Heart right ventricle (tissue), 16 donors: Measurements from ENCODE around the gene PPL. TPM values are rescaled to one million over a fixed set of nuclear protein-coding genes. Genes with fewer than 3 reads are reported as not detected.
A peak's percentile ranks its signal among the peaks of the same experiment; 100 is the strongest.

Source experiments
- ATAC-seq, 8 donors: fragments of 200-7000 bp; cut with Tn5 transposase; one replicate each; pipeline ENCODE4 v1.9.1; 2020; ENCODE audit warnings: mild to moderate bottlenecking in 8 of 8, moderate library complexity in 8 of 8, moderate number of reproducible peaks in 1 of 8
- DNase-seq, 2 donors: peaks; one replicate each; pipeline ENCODE4 v3.0.0-alpha.2; 2020
- H3K27ac ChIP-seq, 10 donors: fragments of 200-600 bp; sonication (generic) in 2 of 10; one replicate each; pipeline versions ENCODE4 v1.5.0 to v1.8.0; 2020 to 2022; ENCODE audit warnings: mild to moderate bottlenecking in 3 of 10
- H3K27me3 ChIP-seq, 7 donors: fragments of 200-600 bp; one replicate each; pipeline ENCODE4 v1.8.0; 2021 to 2022; ENCODE audit warnings: mild to moderate bottlenecking in 2 of 7
- H3K36me3 ChIP-seq, 9 donors: fragments of 200-600 bp; sonication (generic) in 1 of 9; one replicate each; pipeline versions ENCODE4 v1.5.0 to v1.8.0; 2020 to 2022; ENCODE audit warnings: mild to moderate bottlenecking in 2 of 9
- H3K4me1 ChIP-seq, 9 donors: fragments of 200-600 bp; sonication (generic) in 1 of 9; one replicate each; pipeline versions ENCODE4 v1.5.0 to v1.8.0; 2020 to 2022; ENCODE audit warnings: mild to moderate bottlenecking in 4 of 9
- H3K4me3 ChIP-seq, 10 donors: fragments of 200-600 bp; sonication (generic) in 2 of 10; one replicate each; pipeline versions ENCODE4 v1.5.0 to v1.8.0; 2020 to 2022; ENCODE audit warnings: mild to moderate bottlenecking in 7 of 10, moderate library complexity in 2 of 10
- H3K9me3 ChIP-seq, 11 donors: fragments of 200-600 bp in 10 of 11; sonication (generic) in 2 of 11; one replicate each; pipeline versions ENCODE4 v1.5.0 to v1.8.0; 2013 to 2022; ENCODE audit warnings: mild to moderate bottlenecking in 2 of 11, control low read depth in 1 of 11, moderate library complexity in 1 of 11
- CTCF ChIP-seq, 9 donors: fragments of 200-600 bp; sonication (generic) in 2 of 9; IDR thresholded peaks; one replicate each; pipeline versions ENCODE4 v1.5.0 to v1.8.0; 2021 to 2022; ENCODE audit warnings: antibody characterized with exemption in 9 of 9, mild to moderate bottlenecking in 5 of 9, moderate library complexity in 1 of 9
- whole genome bisulfite sequencing, 2 donors: extraction: QIAGEN DNeasy Blood & Tissue Kit; methylation state at CpG; one replicate each; pipeline ENCODE4 v1.1.7; 2013; ENCODE audit warnings: inconsistent platforms in 1 of 2; 5-methylcytosine and 5-hydroxymethylcytosine counted together
- intact Hi-C, 10 donors: fragments of 100-400 bp; cut with DNase I; formaldehyde crosslinking; loops; one replicate each; pipeline versions ENCODE4 v1.11.1 to v1.14.2; 2022
- polyA plus RNA-seq, 2 donors: library from polyadenylated mRNA; stranded (reverse); fragments of 200-250 nt; gene quantifications; one replicate each; pipeline ENCODE4 v1.2.3, GENCODE V29; 2013
- total RNA-seq, 10 donors: library from RNA; stranded (reverse); fragmentation: NEBNext Ultra II Directional in 3 of 10; extraction: Animal tissue kit (Norgen Biotek cat#: 25700) in 3 of 10; gene quantifications; one replicate each; pipeline versions ENCODE4 v1.2.1 to v1.2.4, GENCODE V29; 2021 to 2023
- donor health status: Arrhythmogenic right ventricular cardiomyopathy.
- donor health status: ischemic (EF 13 %, LVEDD 7.1; RV severe dilation, severe dysfunction).
- donor health status: healthy with polysubstance abuse.
- donor health status: DM: no; HTN: yes; CAD: no.
- donor health status: DM: no; HTN: no; CAD: no.
- donor health status: ischemic (EF 25% LVEDD 6.9; RV normal size, moderate dysfunction).
- donor health status: ischemic (EF 25% LVEDD 5.7; RV mildly dilated, moderate dysfunction).
- donor health status: healthy.
- donor health status: DM: yes; HTN: yes; CAD: no.
- donor health status: Ischemic cardiomyopathy.
- donor health status: ischemic (EF 35%, LVEDD 5.7; RV mildly dilated, moderate dysfunction).
- donor health status: nonischemic (EF 11% LVEDD 7.7; RV severe dilation, severe dysfunction).
- donor health status: DM: yes; HTN: yes; CAD: no.
- donor health status: PGD.
- donor health status: ischemic (EF 29% LVEDD 5.4; RV normal size, mild dysfunction).
- donor health status: nonischemic (EF 23%, LVEDD 6.1; RV moderate dilation, normal function).

PPL gene
- total and polyA plus RNA-seq, 12 donors, result 4.9 to 19.3 (median 7.3) TPM

- intact Hi-C loops, result loop anchor here in 1 of 10 donors (10.0 kb wide), 1 partner anchor 56 kb away; no protein-coding TSS in a partner anchor
- 54 to 63% methylated on average over 7 of the region's 7 CpGs for WGBS, 2 donors
- H3K36me3 ChIP-seq, result no peaks in the 10 kb centered on the region
- H3K27ac ChIP-seq, result no peak overlapping the region
- H3K9me3 ChIP-seq, result no peaks in the 10 kb centered on the region
- no peak for TF ChIP-seq CTCF (IDR thresholded peaks at IDR 0.05)
- H3K4me3 ChIP-seq, result no peak overlapping the region
- H3K4me1 ChIP-seq, result peaks cover 12 to 48% (median 40%) of the 10 kb centered on the region in 9 donors
- peaks cover 0 to 32% (median 11%) of the 10 kb centered on the region in 7 donors for H3K27me3 ChIP-seq
- ATAC-seq (no peak), DNase-seq (no peak)
Observed at GRCh38 chr16:4940719-4941118, 3.8 kb upstream of the PPL start.

DNA sequence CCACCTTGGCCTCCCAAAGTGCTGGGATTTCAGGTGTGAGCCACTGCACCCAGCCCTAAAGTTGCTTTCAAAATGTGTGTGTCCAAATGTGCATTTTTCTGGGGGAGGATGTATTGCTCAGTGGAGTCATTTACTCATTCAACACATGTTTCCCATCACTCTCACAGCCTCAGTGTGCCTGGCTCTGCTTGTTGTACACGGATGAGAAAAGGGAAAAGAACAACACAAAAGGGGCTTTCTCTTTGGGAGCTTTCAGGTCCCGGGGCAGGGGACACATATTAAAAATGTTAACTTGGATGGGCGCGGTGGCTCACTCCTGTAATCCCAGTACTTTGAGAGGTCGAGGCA, 1.7 kb upstream of the PPL start:
- Histone ChIP-seq H3K27me3 (peaks cover 0 to 48% (median 18%) of the 10 kb centered on the region in 7 donors), H3K27ac (no peak overlapping the region), H3K36me3 (no peaks in the 10 kb centered on the region), H3K4me3 (no peak overlapping the region), H3K4me1 (peaks cover 8 to 34% (median 30%) of the 10 kb centered on the region in 9 donors), H3K9me3 (no peaks in the 10 kb centered on the region)
- DNase-seq (no peak), ATAC-seq (no peak)
- TF ChIP-seq CTCF (IDR thresholded peaks at IDR 0.05), result no peak
- intact Hi-C loops, result loop anchor here in 2 of 10 donors (5.0 kb wide), 2 partner anchors 46 to 91 kb away; partner anchors contain the start of genes GLYR1 (in 1 of the 2) and UBN1 (in 1 of the 2)
- WGBS, 2 donors, result 77 to 79% methylated on average over 5 of the region's 5 CpGs

DNA sequence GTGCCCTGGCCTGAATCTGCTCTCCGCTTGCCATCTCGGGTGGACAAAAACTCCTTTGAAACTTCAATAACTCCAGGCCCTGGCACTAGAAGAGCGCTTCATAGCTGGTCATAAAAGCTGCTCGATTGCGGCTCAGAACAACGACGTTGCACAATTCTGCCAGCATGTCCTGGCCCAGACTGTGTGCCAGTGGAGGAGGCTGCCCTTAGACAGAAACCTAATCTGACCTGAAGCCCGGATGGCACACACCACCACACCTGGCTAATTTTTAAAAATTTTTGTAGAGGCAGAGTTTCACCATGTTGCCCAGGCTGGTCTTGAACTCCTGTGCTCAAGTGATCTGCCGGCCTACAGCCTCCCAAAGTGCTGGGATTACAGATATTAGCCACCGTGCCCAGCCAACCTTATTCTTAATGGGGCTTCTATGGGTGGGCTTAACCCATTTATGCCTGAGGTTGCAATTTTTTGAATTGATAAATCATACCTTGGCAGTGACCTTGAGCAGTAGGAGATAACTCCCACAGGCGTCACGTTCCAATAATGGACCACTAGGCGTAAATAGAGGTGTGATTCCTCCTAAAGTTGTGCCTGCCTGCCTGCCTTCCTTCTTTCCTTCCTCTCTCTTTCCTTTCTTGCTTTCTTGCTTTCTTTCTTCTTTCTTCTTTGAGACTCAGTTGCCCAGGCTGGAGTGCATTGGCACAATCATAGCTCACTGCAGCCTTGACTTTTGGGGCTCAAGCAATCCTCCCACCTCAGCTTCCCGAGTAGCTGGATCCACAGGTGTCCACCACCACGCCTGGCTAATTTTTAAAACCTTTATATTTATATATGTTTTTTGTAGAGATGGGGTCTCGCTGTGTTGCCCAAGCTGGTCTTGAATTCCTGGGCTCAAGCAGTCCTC, 1.1 kb upstream of the PPL start:
- H3K4me1 ChIP-seq, result peaks cover 8 to 31% (median 25%) of the 10 kb centered on the region in 9 donors
- no peaks in the 10 kb centered on the region for H3K9me3 ChIP-seq
- peaks cover 0 to 48% (median 18%) of the 10 kb centered on the region in 7 donors for H3K27me3 ChIP-seq
- peak overlapping the region in 2 of 10 donors; percentile 52 to 55 for H3K4me3 ChIP-seq
- 83 to 88% methylated on average over 16 of the region's 16 CpGs for WGBS, 2 donors
- H3K27ac ChIP-seq, result peak overlapping the region in 1 of 10 donors; percentile 28
- H3K36me3 ChIP-seq, result no peaks in the 10 kb centered on the region
- DNase-seq (no peak), ATAC-seq (no peak)
- intact Hi-C loops, result loop anchor here in 2 of 10 donors (5.0 kb wide), 2 partner anchors 46 to 91 kb away; partner anchors contain the start of genes GLYR1 (in 1 of the 2) and UBN1 (in 1 of the 2)
- no peak for TF ChIP-seq CTCF (IDR thresholded peaks at IDR 0.05)

- peaks cover 8 to 23% (median 18%) of the 10 kb centered on the region in 9 donors for H3K4me1 ChIP-seq
- ATAC-seq, result peak; percentile 26 to 48 (median 36)
- H3K9me3 ChIP-seq, result no peaks in the 10 kb centered on the region
- intact Hi-C loops, result loop anchor here in 2 of 10 donors (5.0 kb wide), 2 partner anchors 44 to 89 kb away; partner anchors contain the start of genes GLYR1 (in 1 of the 2) and UBN1 (in 1 of the 2)
- peaks cover 0 to 48% (median 18%) of the 10 kb centered on the region in 7 donors for H3K27me3 ChIP-seq
- no peaks in the 10 kb centered on the region for H3K36me3 ChIP-seq
- 4 to 5% methylated on average over 62 to 64 of the region's 64 CpGs for WGBS, 2 donors
- peak overlapping the region; percentile 36 to 59 (median 50) for H3K4me3 ChIP-seq
- peak in 1 of 2 donors; percentile 32 for DNase-seq
- peak in 5 of 9 donors; percentile 18 to 32 (median 23) for TF ChIP-seq CTCF (IDR thresholded peaks at IDR 0.05)
- peak overlapping the region in 5 of 10 donors; percentile 2 to 49 (median 26) for H3K27ac ChIP-seq
Observed at GRCh38 chr16:4936181-4936990, 562 bp downstream of the PPL start.
